ENCODE data around the gene CD101. TPM values are rescaled to one million over a fixed set of nuclear protein-coding genes. Genes with fewer than 3 reads are reported as not detected.
"Not testable (repeated sequence)": the region's sequence is repeated elsewhere in the genome, so short reads cannot be mapped to it uniquely, and the experiment has no call there.

CD101 gene
- total RNA-seq, result 0.10 and 0.11 TPM in 2 replicates
- 0.61 TPM for polyA plus RNA-seq (2012)

DNA sequence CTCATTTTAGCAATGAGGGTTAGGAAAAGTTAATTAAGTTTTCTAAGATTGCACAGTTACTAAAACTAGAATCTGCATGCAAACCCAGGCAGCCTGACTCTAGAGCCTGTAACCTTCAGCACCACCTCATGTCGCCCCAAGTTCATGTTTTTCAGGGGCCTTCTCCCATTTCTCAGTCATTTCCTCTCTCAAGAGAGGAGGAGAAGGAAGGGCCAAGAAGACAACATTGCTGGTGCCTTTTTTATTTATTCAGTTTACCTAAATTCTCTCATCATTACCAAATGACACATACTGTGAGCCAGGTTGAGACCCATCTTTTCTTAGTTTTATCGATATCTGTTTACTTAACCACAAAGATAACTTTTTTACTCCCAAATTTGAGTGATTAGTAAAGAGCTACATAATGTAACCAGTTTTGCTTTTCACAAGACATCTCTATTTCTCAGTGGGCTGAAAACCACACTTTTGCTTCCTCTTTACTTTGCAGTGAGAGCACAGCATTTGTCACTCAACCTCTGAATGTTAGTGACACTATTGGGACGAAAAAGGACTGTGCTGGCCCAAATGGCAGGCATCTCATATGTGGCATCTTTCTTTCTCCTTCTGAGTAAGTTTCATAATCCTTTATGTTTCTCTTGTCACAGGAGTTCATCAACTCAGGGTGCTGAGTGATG is at the start of gene CD101:
TSS of gene CD101 (plus strand) at position 507 of the 674 bp plus-strand sequence. CDS start at position 565, 58 bp downstream.
- DNase-seq (ENCODE audit: low read depth), result no peak

- no peak for DNase-seq (ENCODE audit: low read depth)
Measured at GRCh38 chr1:116952738-116953275, 48.8 kb upstream of the CD101 start.

GRCh38 chr1:116954440-116954839 is 47.1 kb upstream of the CD101 start:
- DNase-seq (ENCODE audit: low read depth), result peak; percentile 82

GRCh38 chr1:116956378-116956777 is 45.2 kb upstream of the CD101 start:
- DNase-seq (ENCODE audit: low read depth), result no peak

DNA sequence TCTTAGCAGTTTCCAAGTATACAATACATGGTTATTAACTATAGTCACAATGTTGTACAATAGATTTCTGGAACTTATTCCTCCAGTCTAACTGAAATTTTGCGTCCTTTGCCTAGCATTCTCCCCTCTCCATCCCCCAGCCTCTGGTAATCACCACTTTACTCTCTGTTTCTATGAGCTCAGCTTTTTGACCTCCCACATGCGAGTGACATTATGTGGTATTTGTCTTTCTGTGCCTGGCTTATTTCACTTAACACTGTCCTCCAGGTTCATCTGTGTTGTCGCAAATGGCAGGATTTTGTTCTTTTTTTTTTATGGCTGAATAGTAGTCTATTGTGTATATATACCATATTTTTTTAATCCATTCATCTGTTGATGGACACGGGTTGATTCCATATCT is 43.9 kb upstream of the CD101 start:
- no peak for DNase-seq (ENCODE audit: low read depth)

DNA sequence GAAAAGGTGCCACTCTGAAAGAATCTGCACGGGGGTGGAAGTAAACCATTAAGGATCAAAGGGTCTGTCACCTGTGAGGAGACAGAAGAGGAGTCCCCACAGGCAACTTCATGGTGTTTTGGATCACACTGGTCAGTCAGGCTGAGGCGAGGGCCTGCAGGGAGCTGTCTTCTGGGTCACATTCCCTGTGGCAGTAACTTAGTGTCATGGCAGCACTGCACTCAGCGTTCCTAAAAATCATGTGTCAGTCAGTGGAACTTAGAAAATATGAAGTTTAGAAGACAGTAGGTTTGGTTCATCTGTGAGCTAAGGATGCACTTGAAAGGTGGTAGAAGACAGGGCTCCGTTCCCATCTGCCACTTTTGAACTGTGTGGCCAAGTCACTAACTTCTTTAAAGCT is 43.5 kb upstream of the CD101 start:
- no peak for DNase-seq (ENCODE audit: low read depth)

GRCh38 chr1:116958977-116959376 is 42.6 kb upstream of the CD101 start:
- DNase-seq (ENCODE audit: low read depth), result no peak

DNA sequence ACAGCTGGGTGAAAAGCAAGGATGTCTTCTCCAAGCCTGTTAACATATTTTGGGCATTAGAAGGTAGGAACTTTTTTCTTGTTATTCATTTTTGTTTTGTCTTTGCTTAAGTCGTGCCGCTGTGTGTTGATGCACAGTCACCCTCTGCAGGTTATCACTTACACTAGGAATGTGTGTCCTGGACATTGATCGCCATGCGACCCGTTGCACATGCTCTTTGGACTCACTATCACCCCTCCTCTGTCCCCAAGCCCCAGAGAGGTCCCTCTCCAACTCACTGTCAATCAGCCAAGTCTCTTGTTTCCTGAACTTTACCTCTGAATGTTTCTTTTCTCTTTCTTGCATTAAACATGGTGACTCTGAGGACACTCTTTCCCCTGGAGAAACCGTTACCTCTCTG is 40.0 kb upstream of the CD101 start:
- DNase-seq (ENCODE audit: low read depth), result no peak

- peak; percentile 53 for DNase-seq (ENCODE audit: low read depth)
Measured at GRCh38 chr1:116962987-116963639, 38.4 kb upstream of the CD101 start.

DNA sequence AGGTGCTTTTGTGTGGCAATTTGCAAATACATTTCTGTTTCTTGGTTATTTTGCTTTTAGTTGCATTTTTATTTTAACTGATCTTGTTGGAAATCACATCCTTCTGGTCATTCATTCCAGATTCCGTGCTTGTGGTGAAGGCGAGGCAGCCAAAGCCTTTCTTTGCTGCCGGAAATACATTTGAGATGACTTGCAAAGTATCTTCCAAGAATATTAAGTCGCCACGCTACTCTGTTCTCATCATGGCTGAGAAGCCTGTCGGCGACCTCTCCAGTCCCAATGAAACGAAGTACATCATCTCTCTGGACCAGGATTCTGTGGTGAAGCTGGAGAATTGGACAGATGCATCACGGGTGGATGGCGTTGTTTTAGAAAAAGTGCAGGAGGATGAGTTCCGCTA is 34.8 kb upstream of the CD101 start:
- no peak for DNase-seq (ENCODE audit: low read depth)

DNA sequence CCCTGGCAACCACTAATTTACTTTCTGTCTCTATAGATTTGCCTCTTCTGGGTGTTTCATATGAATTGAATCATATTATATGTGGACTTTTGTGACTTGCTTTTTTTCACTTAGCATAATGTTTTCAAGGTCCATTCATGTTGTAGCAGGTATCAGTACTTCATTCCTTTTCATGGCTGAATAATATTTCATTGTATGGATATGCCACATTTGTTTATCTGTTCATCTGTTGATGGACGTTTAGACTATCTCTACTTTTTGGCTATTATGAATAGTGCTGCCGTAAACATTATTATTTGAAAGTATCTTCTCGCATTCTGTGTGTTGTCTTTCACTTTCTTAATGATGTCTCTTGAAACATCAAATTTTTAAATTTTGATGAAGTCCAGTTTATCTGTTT is 32.8 kb upstream of the CD101 start:
- no peak for DNase-seq (ENCODE audit: low read depth)

GRCh38 chr1:116971258-116971860 is 30.2 kb upstream of the CD101 start:
- peak; percentile 34 for DNase-seq (ENCODE audit: low read depth)

- DNase-seq (ENCODE audit: low read depth), result no peak
Measured at GRCh38 chr1:116971965-116972673, 29.4 kb upstream of the CD101 start.

- DNase-seq (ENCODE audit: low read depth), result no peak
Measured at GRCh38 chr1:116972674-116973030, 28.9 kb upstream of the CD101 start.

DNA sequence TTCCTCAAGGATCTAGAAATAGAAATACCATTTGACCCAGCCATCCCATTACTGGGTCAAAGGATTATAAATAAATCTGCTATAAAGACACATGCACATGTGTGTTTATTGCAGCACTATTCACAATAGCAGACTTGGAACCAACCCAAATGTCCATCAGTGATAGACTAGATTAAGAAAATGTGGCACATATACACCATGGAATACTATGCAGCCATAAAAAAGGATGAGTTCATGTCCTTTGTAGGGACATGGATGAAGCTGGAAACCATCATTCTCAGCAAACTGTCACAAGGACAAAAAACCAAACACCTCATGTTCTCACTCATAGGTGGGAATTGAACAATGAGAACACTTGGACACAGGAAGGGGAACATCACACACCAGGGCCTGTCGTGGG is 21.3 kb upstream of the CD101 start:
- DNase-seq (ENCODE audit: low read depth), result not testable (repeated sequence)

DNA sequence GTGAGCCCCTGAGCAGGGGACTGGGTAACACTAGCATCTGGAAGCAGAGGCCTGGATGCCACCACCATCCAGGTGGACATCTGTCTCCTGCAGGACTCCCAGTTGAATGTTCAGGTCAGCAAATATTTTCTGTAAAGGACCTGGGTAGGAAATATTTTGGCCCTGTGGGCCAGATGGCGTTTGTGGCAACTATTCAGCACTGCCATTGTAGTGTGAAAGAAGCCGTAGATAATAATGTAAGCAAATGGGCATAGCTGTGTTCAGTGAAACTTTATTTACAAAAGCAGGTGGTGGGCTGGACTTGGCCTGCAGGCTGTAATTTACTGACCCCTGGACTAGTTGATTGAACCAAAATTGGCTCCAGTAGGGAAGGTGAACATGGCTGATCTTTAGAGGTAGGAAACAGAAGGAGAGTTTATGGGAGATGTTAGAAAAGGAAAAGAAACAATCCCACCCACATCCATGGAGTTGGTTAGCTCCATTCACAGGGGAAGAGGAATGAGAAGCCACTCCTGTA is 20.0 kb upstream of the CD101 start:
- DNase-seq (ENCODE audit: low read depth), result no peak

GRCh38 chr1:116982319-116983004 is 19.1 kb upstream of the CD101 start:
- DNase-seq (ENCODE audit: low read depth), result no peak

DNA sequence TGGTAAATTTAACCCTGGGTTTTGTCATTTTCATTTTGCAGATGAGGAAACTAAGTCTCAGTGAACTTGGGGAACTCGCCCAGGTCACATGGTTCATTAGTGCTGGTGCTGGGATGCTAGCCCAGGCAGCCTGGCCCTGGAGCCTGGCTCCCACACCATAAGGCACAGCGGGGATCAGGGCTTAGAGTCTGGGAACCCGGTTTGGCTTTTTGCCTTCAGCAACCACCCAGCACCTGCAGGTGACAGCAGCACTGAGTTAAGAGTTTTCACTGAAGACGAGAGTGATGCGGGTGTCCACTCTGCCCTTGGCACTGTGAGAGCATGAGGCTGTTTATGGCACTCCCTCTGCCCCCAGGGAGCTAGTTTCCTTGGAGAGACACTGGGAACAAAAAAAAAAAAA is 18.4 kb upstream of the CD101 start:
- no peak for DNase-seq (ENCODE audit: low read depth)

DNA sequence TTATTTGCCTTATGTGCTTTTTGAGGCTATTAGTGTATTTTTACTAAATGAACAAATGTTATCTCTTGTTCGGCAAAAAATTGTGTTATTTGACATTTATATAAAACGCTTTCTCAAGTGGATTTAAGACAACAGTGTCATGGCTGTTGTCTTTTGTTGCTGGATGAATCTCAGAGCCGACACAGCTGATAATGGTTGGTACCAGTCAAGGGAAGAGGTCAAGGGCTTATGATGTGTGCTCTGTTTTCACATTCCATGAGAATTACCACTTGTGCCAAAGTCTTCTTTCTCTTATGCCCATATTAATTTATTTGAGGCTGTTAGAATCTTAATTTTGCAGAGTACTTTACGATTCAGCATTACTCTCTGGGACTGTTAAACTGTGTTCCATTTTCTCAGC is 17.9 kb upstream of the CD101 start:
- DNase-seq (ENCODE audit: low read depth), result no peak

DNA sequence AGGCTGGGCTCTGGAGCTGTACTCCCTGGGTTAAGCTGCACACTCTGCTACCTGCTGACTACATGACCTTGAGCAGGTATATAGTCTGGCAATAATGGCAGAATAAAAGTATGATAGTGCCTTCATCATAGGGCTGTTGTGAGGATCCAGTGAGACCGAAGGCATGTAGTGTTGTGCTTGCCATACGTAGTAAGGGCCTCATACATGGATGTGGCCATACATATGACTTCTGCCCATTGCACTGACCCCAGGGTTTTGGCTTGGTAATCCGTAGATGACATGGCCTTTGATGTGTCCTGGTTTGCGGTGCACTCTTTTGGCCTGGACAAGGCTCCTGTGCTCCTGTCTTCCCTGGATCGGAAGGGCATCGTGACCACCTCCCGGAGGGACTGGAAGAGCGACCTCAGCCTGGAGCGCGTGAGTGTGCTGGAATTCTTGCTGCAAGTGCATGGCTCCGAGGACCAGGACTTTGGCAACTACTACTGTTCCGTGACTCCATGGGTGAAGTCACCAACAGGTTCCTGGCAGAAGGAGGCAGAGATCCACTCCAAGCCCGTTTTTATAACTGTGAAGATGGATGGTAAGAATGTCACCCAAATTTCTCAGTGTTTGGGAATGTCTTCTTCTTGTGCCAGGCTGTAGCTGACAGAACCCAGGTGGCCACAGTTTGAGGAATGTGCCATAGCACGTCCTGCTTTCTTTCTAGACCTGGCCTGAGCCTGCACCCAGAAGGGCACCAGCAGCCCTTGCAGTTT is 17.0 kb upstream of the CD101 start:
- DNase-seq (ENCODE audit: low read depth), result no peak

Measured in myocyte (in vitro differentiated cells).